NCI-H2029 (cell line): ENCODE data around the gene FBXL15.

Experiments used
- DNase-seq: peaks from one replicate; lab custom pipeline; 2025; lab: John Stamatoyannopoulos, UW

FBXL15 gene

GRCh38 chr10:102420714-102421506, at the start of gene FBXL15:
Gene FBXL15, plus strand, starts transcription at chr10:102420836. Its CDS starts 294 bp downstream, at chr10:102421130.
- peak; percentile 87 for DNase-seq

GRCh38 chr10:102371295-102371694, 49.3 kb upstream of the FBXL15 start:
- DNase-seq, result no peak

GRCh38 chr10:102375250-102375649, 45.4 kb upstream of the FBXL15 start:
- no peak for DNase-seq

- DNase-seq, result no peak
Observed at GRCh38 chr10:102375867-102376266, 44.8 kb upstream of the FBXL15 start.

GRCh38 chr10:102376901-102377300, 43.7 kb upstream of the FBXL15 start:
- DNase-seq, result no peak

- no peak for DNase-seq
Observed at GRCh38 chr10:102379383-102379782, 41.3 kb upstream of the FBXL15 start.

GRCh38 chr10:102381983-102382382, 38.7 kb upstream of the FBXL15 start:
- no peak for DNase-seq

GRCh38 chr10:102382871-102383270, 37.8 kb upstream of the FBXL15 start:
- DNase-seq, result no peak

- DNase-seq, result no peak
Observed at GRCh38 chr10:102384053-102384452, 36.6 kb upstream of the FBXL15 start.

GRCh38 chr10:102384606-102385429, 35.8 kb upstream of the FBXL15 start:
- no peak for DNase-seq

- DNase-seq, result no peak
Observed at GRCh38 chr10:102389894-102390293, 30.7 kb upstream of the FBXL15 start.

GRCh38 chr10:102392306-102392705, 28.3 kb upstream of the FBXL15 start:
- DNase-seq, result no peak

GRCh38 chr10:102393411-102394078, 27.1 kb upstream of the FBXL15 start:
- no peak for DNase-seq

- DNase-seq, result peak; percentile 22
Observed at GRCh38 chr10:102394079-102394800, 26.4 kb upstream of the FBXL15 start.

- DNase-seq, result no peak
Observed at GRCh38 chr10:102394801-102395399, 25.7 kb upstream of the FBXL15 start.

- peak; percentile 13 for DNase-seq
Observed at GRCh38 chr10:102395400-102396316, 25.0 kb upstream of the FBXL15 start, which contains the start of gene NFKB2. Gene NFKB2, plus strand, starts transcription at chr10:102395705. Its CDS starts 255 bp downstream, at chr10:102395960.

- DNase-seq, result no peak
Observed at GRCh38 chr10:102396317-102396650, 24.4 kb upstream of the FBXL15 start.

- DNase-seq, result no peak
Observed at GRCh38 chr10:102396730-102397151, 23.9 kb upstream of the FBXL15 start.

- no peak for DNase-seq
Observed at GRCh38 chr10:102397222-102398171, 23.1 kb upstream of the FBXL15 start.
